ENCODE data around the gene TMED8. TPM values are rescaled to one million over a fixed set of nuclear protein-coding genes. Genes with fewer than 3 reads are reported as not detected.

TMED8 gene
- polyA plus RNA-seq, 1 donor (not counting 4 experiments of a cell fraction or from before 2014, with no cell fraction given): 7.3 TPM

- TF ChIP-seq EZH2 (IDR thresholded peaks at IDR 0.05; ENCODE audit: low read length) (no peak), CTCF (optimal IDR thresholded peaks at IDR 0.05 in 1 of 3, IDR thresholded peaks at IDR 0.05 in 1 of 3, conservative IDR thresholded peaks at IDR 0.05 in 1 of 3; ENCODE audit: extremely low read depth in 1 of 3, insufficient read depth in 2 of 3, low read length in 3 of 3) (no peak)
- no peak overlapping the region for H3K9ac ChIP-seq (ENCODE audit: control insufficient read depth, extremely low read depth, insufficient read depth, low read length)
- no peaks in the 10 kb centered on the region for H3K27me3 ChIP-seq (ENCODE audit: control insufficient read depth, extremely low read depth, insufficient read depth, low read length)
- H3K9me3 ChIP-seq (ENCODE audit: control insufficient read depth, low read depth, low read length): no peaks in the 10 kb centered on the region
- H3K27ac ChIP-seq (ENCODE audit: control insufficient read depth, insufficient read depth, low read length): no peak overlapping the region
- no peak overlapping the region for H3K4me3 ChIP-seq (ENCODE audit: control insufficient read depth in 2 of 3, extremely low read depth in 1 of 3, insufficient read depth in 2 of 3, low read depth in 1 of 3, low read length in 3 of 3)
- no peak for DNase-seq (ENCODE audit: low read depth, low spot score)
- H3K9me1 ChIP-seq (ENCODE audit: control insufficient read depth, extremely low read depth, insufficient read depth, low read length): peaks cover 2% of the 10 kb centered on the region
- no peak overlapping the region for H2AFZ ChIP-seq (ENCODE audit: control insufficient read depth, low read length)
- H3K36me3 ChIP-seq (ENCODE audit: control insufficient read depth in 2 of 2, extremely low read depth in 1 of 2, insufficient read depth in 2 of 2, low read length in 2 of 2): peaks cover 0 to 4% of the 10 kb centered on the region in 2 experiments
- dilution Hi-C loops (cut with MboI; ENCODE audit: extremely low pct_ligation_motif_present, low sequenced_read_pairs): no loop called here
- no peak overlapping the region for H3K4me2 ChIP-seq (ENCODE audit: control insufficient read depth, extremely low read depth, insufficient read depth, low read depth, low read length)
- H4K20me1 ChIP-seq (ENCODE audit: control insufficient read depth, extremely low read depth, insufficient read depth, low read length): no peaks in the 10 kb centered on the region
- peaks cover 42% of the 10 kb centered on the region for H3K79me2 ChIP-seq (ENCODE audit: control insufficient read depth, insufficient read depth, low read length)
- no peak for FAIRE-seq
- H3K4me1 ChIP-seq (ENCODE audit: control insufficient read depth, extremely low read depth, insufficient read depth, low read length): peaks cover 37% of the 10 kb centered on the region
These were observed 58.8 kb downstream of the TMED8 start for GRCh38 chr14:77318006-77318553.

- H3K27ac ChIP-seq (ENCODE audit: control insufficient read depth, insufficient read depth, low read length): no peak overlapping the region
- no peak overlapping the region for H2AFZ ChIP-seq (ENCODE audit: control insufficient read depth, low read length)
- FAIRE-seq: no peak
- H3K4me1 ChIP-seq (ENCODE audit: control insufficient read depth, extremely low read depth, insufficient read depth, low read length): peaks cover 32% of the 10 kb centered on the region
- H3K27me3 ChIP-seq (ENCODE audit: control insufficient read depth, extremely low read depth, insufficient read depth, low read length): no peaks in the 10 kb centered on the region
- dilution Hi-C loops (cut with MboI; ENCODE audit: extremely low pct_ligation_motif_present, low sequenced_read_pairs): no loop called here
- TF ChIP-seq CTCF (optimal IDR thresholded peaks at IDR 0.05 in 1 of 3, IDR thresholded peaks at IDR 0.05 in 1 of 3, conservative IDR thresholded peaks at IDR 0.05 in 1 of 3; ENCODE audit: extremely low read depth in 1 of 3, insufficient read depth in 2 of 3, low read length in 3 of 3) (no peak), EZH2 (IDR thresholded peaks at IDR 0.05; ENCODE audit: low read length) (no peak)
- H3K9ac ChIP-seq (ENCODE audit: control insufficient read depth, extremely low read depth, insufficient read depth, low read length): no peak overlapping the region
- no peak overlapping the region for H3K4me2 ChIP-seq (ENCODE audit: control insufficient read depth, extremely low read depth, insufficient read depth, low read depth, low read length)
- peaks cover 0 to 4% of the 10 kb centered on the region in 2 experiments for H3K36me3 ChIP-seq (ENCODE audit: control insufficient read depth in 2 of 2, extremely low read depth in 1 of 2, insufficient read depth in 2 of 2, low read length in 2 of 2)
- no peaks in the 10 kb centered on the region for H4K20me1 ChIP-seq (ENCODE audit: control insufficient read depth, extremely low read depth, insufficient read depth, low read length)
- H3K9me3 ChIP-seq (ENCODE audit: control insufficient read depth, low read depth, low read length): no peaks in the 10 kb centered on the region
- no peak overlapping the region for H3K4me3 ChIP-seq (ENCODE audit: control insufficient read depth in 2 of 3, extremely low read depth in 1 of 3, insufficient read depth in 2 of 3, low read depth in 1 of 3, low read length in 3 of 3)
- no peak for DNase-seq (ENCODE audit: low read depth, low spot score)
- peaks cover 2% of the 10 kb centered on the region for H3K9me1 ChIP-seq (ENCODE audit: control insufficient read depth, extremely low read depth, insufficient read depth, low read length)
- peaks cover 46% of the 10 kb centered on the region for H3K79me2 ChIP-seq (ENCODE audit: control insufficient read depth, insufficient read depth, low read length)
These were observed 60.0 kb downstream of the TMED8 start for GRCh38 chr14:77316872-77317301.

All from keratinocyte (primary cell).